Calu3 (cell line): Measurements from ENCODE around the gene PCNX1. TPM values are rescaled to one million over a fixed set of nuclear protein-coding genes. Genes with fewer than 3 reads are reported as not detected.

Experiments used
- BruUV-seq: library from RNA; stranded (reverse); fragments of 400-500 nt; replicated peaks from 2 replicates; lab custom pipeline; 2021; lab: Mats Ljungman, UMichigan
- CTCF ChIA-PET: fragments of 300-600 bp; sonication (Branson Sonifier 250); formaldehyde crosslinking; loops from one replicate; lab custom pipeline; 2022; ENCODE audit warnings: antibody characterized with exemption; lab: Charles Lee
- DNase-seq: peaks from one replicate; pipeline ENCODE4 v3.0.0; 2022
- H3K27ac Mint-ChIP-seq: one replicate; pipeline ENCODE4 v1.8.0; 2022; ENCODE audit warnings: mixed read lengths; ENCODE audit not compliant: unreplicated experiment
- H3K27me3 Mint-ChIP-seq: one replicate; pipeline ENCODE4 v1.8.0; 2022; ENCODE audit warnings: mixed read lengths; ENCODE audit not compliant: unreplicated experiment
- H3K36me3 Mint-ChIP-seq: one replicate; pipeline ENCODE4 v1.8.0; 2022; ENCODE audit warnings: mild to moderate bottlenecking, moderate library complexity, mixed read lengths; ENCODE audit not compliant: insufficient read depth, unreplicated experiment
- H3K4me1 Mint-ChIP-seq: one replicate; pipeline ENCODE4 v1.8.0; 2022; ENCODE audit warnings: mild to moderate bottlenecking, low read depth, mixed read lengths; ENCODE audit not compliant: unreplicated experiment
- H3K4me3 Mint-ChIP-seq: one replicate; pipeline ENCODE4 v1.8.0; 2022; ENCODE audit warnings: mild to moderate bottlenecking, low read depth, moderate library complexity, mixed read lengths; ENCODE audit not compliant: unreplicated experiment
- H3K9me3 Mint-ChIP-seq: one replicate; pipeline ENCODE4 v1.8.0; 2022; ENCODE audit warnings: low read depth, mixed read lengths; ENCODE audit not compliant: unreplicated experiment
- intact Hi-C: fragments of 100-400 bp; cut with micrococcal nuclease; formaldehyde crosslinking; loops from one replicate; pipeline ENCODE4 v1.10.0; 2022; ENCODE audit not compliant: unreplicated experiment
- total RNA-seq: library from RNA; stranded (reverse); gene quantifications from 2 replicates; pipeline ENCODE4 v1.2.3, GENCODE V29; 2022
- TF ChIP-seq, protein P1 (sequence below): fragments of 200-600 bp; IDR thresholded peaks from one replicate; pipeline ENCODE4 v1.8.0; 2022; ENCODE audit warnings: antibody characterized with exemption; ENCODE audit not compliant: unreplicated experiment

PCNX1 gene
- total RNA-seq, 1 experiment from 2014 or later: 34.1 TPM

DNA sequence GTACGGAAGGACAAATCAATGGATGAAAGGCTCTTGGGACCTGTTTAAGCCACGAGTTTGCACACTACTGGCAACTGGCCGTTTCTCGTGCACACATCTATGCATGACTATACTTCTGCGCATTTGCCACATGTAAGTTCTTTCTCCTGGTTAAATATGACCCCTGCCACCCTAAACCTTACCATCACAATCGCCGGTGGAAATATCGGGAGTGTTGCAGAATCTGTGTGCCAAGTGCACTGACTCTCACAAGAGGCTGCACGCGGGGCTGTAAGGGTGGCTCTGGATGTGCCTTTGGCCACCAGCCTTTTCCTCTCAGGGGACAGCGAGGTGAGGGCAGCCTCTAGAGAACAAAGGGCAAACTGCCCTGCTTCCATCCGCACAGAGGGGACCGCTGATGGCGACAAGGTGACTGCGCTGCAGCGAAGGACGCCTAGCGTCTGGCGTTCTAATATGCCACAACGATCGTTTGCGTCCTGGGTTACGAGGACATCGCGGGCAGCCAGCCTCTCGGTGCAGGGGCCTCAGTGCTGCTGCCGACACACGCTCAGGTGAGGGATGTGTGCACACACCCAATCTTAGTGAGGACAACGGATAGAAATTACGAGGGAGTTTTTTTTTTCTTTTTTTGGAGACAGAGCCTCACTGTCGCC lies 232.2 kb downstream of the PCNX1 start:
- no peaks in the 10 kb centered on the region for H3K9me3 Mint-ChIP-seq
- H3K4me3 Mint-ChIP-seq: no peak overlapping the region
- H3K27me3 Mint-ChIP-seq: no peaks in the 10 kb centered on the region
- no peak overlapping the region for H3K27ac Mint-ChIP-seq
- intact Hi-C loops: loop anchor here (1.0 to 2.0 kb wide), 3 partner anchors 264 to 614 kb away; no protein-coding TSS in a partner anchor
- peaks cover 8% of the 10 kb centered on the region for H3K4me1 Mint-ChIP-seq
- no TSS peak for BruUV-seq
- CTCF ChIA-PET: interaction anchor here (0.6 to 1.5 kb wide), 6 partner anchors 182 to 716 kb away, joined by 3 to 4 read pairs (median 3); no protein-coding TSS in a partner anchor
- no peaks in the 10 kb centered on the region for H3K36me3 Mint-ChIP-seq
- TF ChIP-seq, protein P1, sequence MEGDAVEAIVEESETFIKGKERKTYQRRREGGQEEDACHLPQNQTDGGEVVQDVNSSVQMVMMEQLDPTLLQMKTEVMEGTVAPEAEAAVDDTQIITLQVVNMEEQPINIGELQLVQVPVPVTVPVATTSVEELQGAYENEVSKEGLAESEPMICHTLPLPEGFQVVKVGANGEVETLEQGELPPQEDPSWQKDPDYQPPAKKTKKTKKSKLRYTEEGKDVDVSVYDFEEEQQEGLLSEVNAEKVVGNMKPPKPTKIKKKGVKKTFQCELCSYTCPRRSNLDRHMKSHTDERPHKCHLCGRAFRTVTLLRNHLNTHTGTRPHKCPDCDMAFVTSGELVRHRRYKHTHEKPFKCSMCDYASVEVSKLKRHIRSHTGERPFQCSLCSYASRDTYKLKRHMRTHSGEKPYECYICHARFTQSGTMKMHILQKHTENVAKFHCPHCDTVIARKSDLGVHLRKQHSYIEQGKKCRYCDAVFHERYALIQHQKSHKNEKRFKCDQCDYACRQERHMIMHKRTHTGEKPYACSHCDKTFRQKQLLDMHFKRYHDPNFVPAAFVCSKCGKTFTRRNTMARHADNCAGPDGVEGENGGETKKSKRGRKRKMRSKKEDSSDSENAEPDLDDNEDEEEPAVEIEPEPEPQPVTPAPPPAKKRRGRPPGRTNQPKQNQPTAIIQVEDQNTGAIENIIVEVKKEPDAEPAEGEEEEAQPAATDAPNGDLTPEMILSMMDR: no peak
- no peak for DNase-seq

DNA sequence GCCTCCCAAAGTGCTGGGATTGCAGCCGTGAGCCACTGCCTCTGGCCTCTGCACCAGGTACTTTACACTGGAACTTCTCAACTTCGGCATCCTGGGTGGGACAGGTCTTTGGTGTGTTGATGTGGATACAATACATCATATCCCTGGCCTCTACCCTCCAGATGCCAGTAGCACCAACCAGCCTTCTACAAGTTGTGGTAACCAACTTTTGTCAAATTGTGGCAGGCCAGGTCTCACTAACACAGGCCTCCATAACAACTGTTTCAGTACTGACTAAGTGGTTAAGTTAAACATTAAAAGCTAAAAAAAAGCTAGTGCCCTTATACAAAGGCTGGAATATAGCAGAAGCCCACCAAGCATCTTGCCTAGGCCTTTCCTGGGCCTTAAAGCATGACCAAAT lies 232.9 kb downstream of the PCNX1 start:
- no peak overlapping the region for H3K27ac Mint-ChIP-seq
- no peaks in the 10 kb centered on the region for H3K9me3 Mint-ChIP-seq
- no peak for DNase-seq
- H3K36me3 Mint-ChIP-seq: no peaks in the 10 kb centered on the region
- no TSS peak for BruUV-seq
- peaks cover 8% of the 10 kb centered on the region for H3K4me1 Mint-ChIP-seq
- TF ChIP-seq, protein P1: no peak
- no peaks in the 10 kb centered on the region for H3K27me3 Mint-ChIP-seq
- no peak overlapping the region for H3K4me3 Mint-ChIP-seq
- intact Hi-C loops: loop anchor here (2.0 kb wide), 1 partner anchor 181 kb away; the partner anchor contains the start of gene SIPA1L1
- CTCF ChIA-PET: no interaction called here

DNA sequence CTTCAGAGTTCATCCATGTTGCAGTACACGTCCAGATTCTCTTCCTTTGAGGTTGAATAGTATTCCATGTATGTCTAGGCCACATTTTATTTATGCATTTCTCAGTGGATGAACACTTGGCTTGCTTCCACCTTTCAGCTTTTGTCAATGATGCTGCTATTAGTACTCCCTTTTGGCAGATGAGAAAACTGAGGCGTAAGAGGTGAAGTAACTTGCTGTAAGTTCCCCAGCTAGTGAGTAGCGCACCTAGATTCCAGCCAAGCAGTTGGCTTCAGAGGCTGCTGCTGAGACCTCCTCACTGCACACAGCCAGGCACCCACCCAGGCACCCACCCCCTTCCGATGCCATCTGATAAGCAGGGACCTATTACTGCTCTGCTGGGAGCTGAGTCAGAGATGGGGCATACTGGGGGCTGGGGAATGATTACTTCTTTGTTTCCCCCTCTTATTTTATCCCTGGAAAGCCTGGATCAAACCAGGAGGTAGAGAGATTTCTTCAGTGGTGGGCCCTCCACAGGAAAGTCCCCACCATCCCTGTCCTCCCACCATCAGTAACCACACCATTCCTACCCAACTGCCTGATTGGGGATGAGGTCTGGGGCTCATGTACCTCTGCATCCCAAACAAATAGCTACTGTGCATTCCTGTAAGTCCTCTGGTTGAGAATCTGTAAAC lies 234.6 kb downstream of the PCNX1 start:
- no peaks in the 10 kb centered on the region for H3K27me3 Mint-ChIP-seq
- intact Hi-C loops: loop anchor here (2.0 kb wide), 1 partner anchor 179 kb away; the partner anchor contains the start of gene SIPA1L1
- H3K9me3 Mint-ChIP-seq: no peaks in the 10 kb centered on the region
- TF ChIP-seq, protein P1: no peak
- CTCF ChIA-PET: interaction anchor here (0.6 kb wide), 1 partner anchor 510 kb away, joined by 3 read pairs; no protein-coding TSS in a partner anchor
- H3K27ac Mint-ChIP-seq: no peak overlapping the region
- DNase-seq: no peak
- H3K36me3 Mint-ChIP-seq: no peaks in the 10 kb centered on the region
- no TSS peak for BruUV-seq
- H3K4me1 Mint-ChIP-seq: peaks cover 8% of the 10 kb centered on the region
- H3K4me3 Mint-ChIP-seq: no peak overlapping the region

DNA sequence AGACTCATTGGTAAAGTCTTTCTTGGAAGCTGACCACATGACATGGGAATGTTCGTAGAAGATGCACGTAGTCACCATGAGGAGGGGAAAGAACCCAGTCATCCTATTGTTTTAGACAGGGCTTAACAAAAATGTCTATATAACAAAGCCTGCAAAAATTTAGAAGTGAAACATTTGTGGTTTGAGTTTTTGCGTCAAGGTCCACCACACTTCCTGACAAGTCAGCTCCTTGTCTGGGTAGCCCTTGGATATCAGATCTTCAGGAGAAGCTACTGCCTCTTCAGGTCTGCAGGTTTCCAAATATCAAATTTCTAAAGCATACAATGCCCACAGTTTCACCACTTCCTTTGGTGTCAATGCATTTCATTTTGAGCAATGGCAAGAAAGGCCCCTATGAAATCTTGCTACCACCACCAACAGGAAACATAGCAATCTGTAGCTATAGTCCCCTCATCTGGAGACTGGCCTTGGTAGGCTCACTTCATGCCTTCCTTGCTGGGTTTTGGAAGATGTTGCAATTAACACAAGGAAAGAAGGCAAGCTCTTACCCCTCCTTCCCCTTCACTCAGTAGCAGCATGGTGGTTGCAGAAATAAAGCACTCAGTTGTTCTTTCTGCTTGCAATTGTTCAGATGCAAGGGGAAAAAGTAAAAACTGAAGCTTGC lies 235.2 kb downstream of the PCNX1 start:
- Mint-ChIP-seq H3K36me3 (no peaks in the 10 kb centered on the region), H3K4me3 (no peak overlapping the region), H3K27ac (no peak overlapping the region), H3K9me3 (no peaks in the 10 kb centered on the region), H3K4me1 (peaks cover 8% of the 10 kb centered on the region), H3K27me3 (no peaks in the 10 kb centered on the region)
- no TSS peak for BruUV-seq
- intact Hi-C loops: no loop called here
- CTCF ChIA-PET: interaction anchor here (0.6 kb wide), 1 partner anchor 509 kb away, joined by 3 read pairs; no protein-coding TSS in a partner anchor
- DNase-seq: no peak
- TF ChIP-seq, protein P1: no peak
